ENCODE data around the gene JARID2.

GRCh38 chr6:15403094-15403755, 157.4 kb downstream of the JARID2 start:
- TF ChIP-seq POLR2AphosphoS5 (IDR thresholded peaks at IDR 0.05) (no peak), POLR2A (IDR thresholded peaks at IDR 0.05) (no peak), EP300 (IDR thresholded peaks at IDR 0.05) (no peak), CTCF (IDR thresholded peaks at IDR 0.05) (no peak)

All from sigmoid colon (tissue), 4 donors.